Endothelial cell of umbilical vein (primary cell): ENCODE results near the gene SPNS1. TPM values are rescaled to one million over a fixed set of nuclear protein-coding genes. Genes with fewer than 3 reads are reported as not detected.

Source experiments
- BruUV-seq: library from RNA; stranded (reverse); fragments of 400-500 nt; replicated peaks from 2 replicates; lab custom pipeline; 2021; lab: Mats Ljungman, UMichigan
- CTCF ChIA-PET: fragments of 300-600, 350-600 bp; sonication (Branson Sonifier 250); formaldehyde crosslinking; loops from one replicate; lab custom pipeline; 2021; ENCODE audit warnings: antibody characterized with exemption, inconsistent platforms; lab: Charles Lee
- POLR2A ChIA-PET: fragments of 300-600, 350-600 bp; sonication (Branson Sonifier 250); formaldehyde crosslinking; loops from one replicate; lab custom pipeline; 2021; ENCODE audit warnings: antibody characterized with exemption, inconsistent platforms; lab: Charles Lee
- DNase-seq: peaks from one replicate; pipeline ENCODE4 v3.0.0-alpha.2; 2011; ENCODE audit warnings: low read depth, low spot score
- FAIRE-seq: peaks from 2 replicates; lab custom pipeline; 2011; peaks lifted over from hg19 to GRCh38; lab: Jason Lieb, UNC
- H2AFZ ChIP-seq: 2 replicates; pipeline ENCODE4 v1.6.0; 2012; ENCODE audit warnings: low read depth, low read length, control low read depth, inconsistent platforms
- H3K27ac ChIP-seq: 2 replicates; pipeline ENCODE4 v1.5.1; 2011; ENCODE audit warnings: low read depth, mild to moderate bottlenecking, control low read depth, low read length, moderate library complexity; ENCODE audit not compliant: insufficient read depth
- H3K27me3 ChIP-seq, 2 experiments: 2 replicates each; pipeline versions ENCODE4 v1.6.0 to v1.6.1; 2011; ENCODE audit warnings: low read length in 2 of 2, mixed read lengths in 1 of 2; ENCODE audit not compliant: control insufficient read depth in 2 of 2, insufficient read depth in 2 of 2
- H3K36me3 ChIP-seq, 2 experiments: 2 replicates in 1 of 2; 3 replicates in 1 of 2; pipeline ENCODE4 v1.5.1; 2011; ENCODE audit warnings: low read length in 2 of 2, mild to moderate bottlenecking in 1 of 2, moderate library complexity in 1 of 2; ENCODE audit not compliant: control insufficient read depth in 2 of 2, insufficient read depth in 2 of 2; ENCODE audit errors: extremely low read depth in 1 of 2
- H3K4me1 ChIP-seq: 3 replicates; pipeline ENCODE4 v1.5.1; 2011; ENCODE audit warnings: mild to moderate bottlenecking, low read length; ENCODE audit not compliant: control insufficient read depth, insufficient read depth; ENCODE audit errors: extremely low read depth
- H3K4me2 ChIP-seq: 2 replicates; pipeline ENCODE4 v1.6.1; 2011; ENCODE audit warnings: low read length, control low read depth, mixed read lengths; ENCODE audit not compliant: insufficient read depth
- H3K4me3 ChIP-seq, 3 experiments: fragments of 200-600 bp in 1 of 3; sonication (generic), shearing (Covaris generic) in 1 of 3; replicated peaks in 1 of 3; 2 replicates each; pipeline ENCODE4 v1.5.1; 2011 to 2016; ENCODE audit warnings: control low read depth in 3 of 3, low read length in 3 of 3, mild to moderate bottlenecking in 2 of 3, inconsistent platforms in 1 of 3, low read depth in 1 of 3, moderate library complexity in 1 of 3; ENCODE audit not compliant: insufficient read depth in 1 of 3
- H3K79me2 ChIP-seq: 2 replicates; pipeline ENCODE4 v1.6.0; 2012; ENCODE audit warnings: low read length, inconsistent platforms; ENCODE audit not compliant: control insufficient read depth, insufficient read depth
- H3K9ac ChIP-seq: replicated peaks from 2 replicates; pipeline ENCODE3; 2011; ENCODE audit warnings: low read length, control low read depth; ENCODE audit not compliant: insufficient read depth; ENCODE audit errors: extremely low read depth
- H3K9me1 ChIP-seq: replicated peaks from 3 replicates; pipeline ENCODE4 v1.6.0; 2011; ENCODE audit warnings: mild to moderate bottlenecking, low read length; ENCODE audit not compliant: control insufficient read depth, insufficient read depth; ENCODE audit errors: extremely low read depth
- H3K9me3 ChIP-seq: replicated peaks from 2 replicates; pipeline ENCODE4 v1.5.1; 2012; ENCODE audit warnings: low read length, inconsistent platforms; ENCODE audit not compliant: control insufficient read depth, insufficient read depth
- H4K20me1 ChIP-seq: replicated peaks from 2 replicates; pipeline ENCODE3; 2011; ENCODE audit warnings: mild to moderate bottlenecking, low read length; ENCODE audit not compliant: control insufficient read depth, insufficient read depth; ENCODE audit errors: extremely low read depth
- CTCF ChIP-seq, 2 donors: IDR thresholded peaks; 1 replicate in 1 of 2; 2 replicates in 1 of 2; pipeline ENCODE4 v1.5.1; 2011; ENCODE audit warnings: low read length in 2 of 2, mild to moderate bottlenecking in 2 of 2, moderate library complexity in 2 of 2, control low read depth in 1 of 2, inconsistent platforms in 1 of 2, low read depth in 1 of 2; ENCODE audit not compliant: insufficient read depth in 1 of 2; ENCODE audit errors: extremely low read depth in 1 of 2
- EZH2 ChIP-seq: IDR thresholded peaks from 2 replicates; pipeline ENCODE4 v1.6.1; 2012; ENCODE audit warnings: borderline replicate concordance, low read depth, mild to moderate bottlenecking, moderate library complexity, low read length, inconsistent platforms; ENCODE audit not compliant: severe bottlenecking
- FOS ChIP-seq: IDR thresholded peaks from 2 replicates; pipeline ENCODE4 v1.6.1; 2011; ENCODE audit warnings: mild to moderate bottlenecking, low read length, moderate library complexity, borderline replicate concordance; ENCODE audit not compliant: insufficient read depth
- GATA2 ChIP-seq: IDR thresholded peaks from 2 replicates; pipeline ENCODE4 v1.7.0; 2011; ENCODE audit warnings: low read depth, mild to moderate bottlenecking, moderate library complexity, mixed read lengths, low read length; ENCODE audit not compliant: insufficient read length, insufficient read depth
- JUN ChIP-seq: IDR thresholded peaks from 2 replicates; pipeline ENCODE4 v1.6.1; 2011; ENCODE audit warnings: borderline replicate concordance, low read depth; ENCODE audit not compliant: insufficient read length, insufficient read depth
- MAX ChIP-seq: IDR thresholded peaks from 2 replicates; pipeline ENCODE4 v1.6.1; 2011; ENCODE audit not compliant: insufficient read depth, insufficient read length
- MYC ChIP-seq: IDR thresholded peaks from one replicate; pipeline ENCODE4 v1.6.1; 2011; ENCODE audit warnings: mild to moderate bottlenecking, low read depth, low read length
- POLR2A ChIP-seq: IDR thresholded peaks from 2 replicates; pipeline ENCODE4 v1.6.1; 2012; ENCODE audit warnings: low read depth, mild to moderate bottlenecking, control low read depth, low read length
- POLR2AphosphoS5 ChIP-seq: IDR thresholded peaks from 2 replicates; pipeline ENCODE4 v1.6.1; 2012; ENCODE audit warnings: low read depth, mild to moderate bottlenecking, control low read depth, low read length, moderate library complexity; ENCODE audit not compliant: insufficient read depth
- dilution Hi-C: fragments of 300-500 bp; cut with MboI; formaldehyde crosslinking; loops from one replicate; pipeline ENCODE4 v1.15.0; 2019; ENCODE audit warnings: low sequenced_read_pairs; ENCODE audit not compliant: extremely low pct_ligation_motif_present
- intact Hi-C: fragments of 100-400 bp; cut with micrococcal nuclease; formaldehyde crosslinking; loops from one replicate; pipeline ENCODE4 v1.10.0; 2022
- polyA plus RNA-seq, 4 experiments: library from polyadenylated mRNA; depleted of rRNA in 3 of 4; stranded (reverse) in 3 of 4; unstranded in 1 of 4; fragments of >200 nt; gene quantifications; 2 replicates each; pipeline versions ENCODE4 v1.2.1 to v1.2.3, GENCODE V29; 2011 to 2012; ENCODE audit warnings: missing spikeins in 1 of 4
- total RNA-seq: library from RNA; stranded (reverse); gene quantifications from 2 replicates; pipeline ENCODE4 v1.2.3, GENCODE V29; 2021

SPNS1 gene
- total and polyA plus RNA-seq, 2 donors (not counting 3 experiments of a cell fraction or from before 2014, with no cell fraction given) = 65.2 to 133 TPM

GRCh38 chr16:28974007-28974436 is 556 bp upstream of the SPNS1 start:
- H3K9me3 ChIP-seq = no peaks in the 10 kb centered on the region
- H3K4me3 ChIP-seq = peak overlapping the region; percentile 68 to 100 (median 84)
- DNase-seq = peak; percentile 68
- H3K9me1 ChIP-seq = no peaks in the 10 kb centered on the region
- intact Hi-C loops (loop anchor here (2.0 kb wide), 1 partner anchor 23 kb away; the partner anchor contains the start of gene NFATC2IP), dilution Hi-C loops (no loop called here)
- peaks cover 0 to 6% of the 10 kb centered on the region in 2 experiments for H3K36me3 ChIP-seq
- CTCF ChIA-PET = interaction anchor here (0.5 to 1.3 kb wide), 25 partner anchors 8 to 755 kb away, joined by 3 to 9 read pairs (median 4); partner anchors contain the start of genes ATXN2L, LAT, NFATC2IP and RABEP2
- H3K79me2 ChIP-seq = peaks cover 15% of the 10 kb centered on the region
- TSS peak; percentile 92 for BruUV-seq
- peak overlapping the region; percentile 91 for H3K27ac ChIP-seq
- peak overlapping the region; percentile 80 for H2AFZ ChIP-seq
- POLR2A ChIA-PET = interaction anchor here (1.2 kb wide), 1 partner anchor 9 kb away, joined by 3 read pairs; no protein-coding TSS in a partner anchor
- no peak for FAIRE-seq
- TF ChIP-seq CTCF (IDR thresholded peaks at IDR 0.05; ENCODE audit: extremely low read depth in 1 of 2, insufficient read depth in 1 of 2, low read depth in 1 of 2, low read length in 2 of 2) = peak; percentile 66 to 78
- no peak for TF ChIP-seq EZH2
- H3K9ac ChIP-seq = peak overlapping the region; percentile 99
- no peaks in the 10 kb centered on the region for H4K20me1 ChIP-seq
- H3K4me1 ChIP-seq = peaks cover 7% of the 10 kb centered on the region
- H3K27me3 ChIP-seq = no peaks in the 10 kb centered on the region
- H3K4me2 ChIP-seq = peak overlapping the region; percentile 93

- ChIA-PET CTCF (no interaction called here), POLR2A (no interaction called here)
- H4K20me1 ChIP-seq = no peaks in the 10 kb centered on the region
- intact Hi-C loops (loop anchor here (2.0 kb wide), 1 partner anchor 24 kb away; the partner anchor contains the start of gene NFATC2IP), dilution Hi-C loops (no loop called here)
- peaks cover 0 to 9% of the 10 kb centered on the region in 2 experiments for H3K36me3 ChIP-seq
- H3K9me1 ChIP-seq = no peaks in the 10 kb centered on the region
- no peak for DNase-seq
- H3K4me1 ChIP-seq = peaks cover 7% of the 10 kb centered on the region
- H3K4me3 ChIP-seq = peak overlapping the region; percentile 31 to 100 (median 84)
- no peaks in the 10 kb centered on the region for H3K27me3 ChIP-seq
- H3K27ac ChIP-seq = no peak overlapping the region
- peaks cover 15% of the 10 kb centered on the region for H3K79me2 ChIP-seq
- peak overlapping the region; percentile 99 for H3K9ac ChIP-seq
- peak overlapping the region; percentile 18 for H3K4me2 ChIP-seq
- FAIRE-seq = no peak
- TF ChIP-seq MYC = no peak
- no peak for TF ChIP-seq CTCF (IDR thresholded peaks at IDR 0.05; ENCODE audit: extremely low read depth in 1 of 2, insufficient read depth in 1 of 2, low read depth in 1 of 2, low read length in 2 of 2)
- TF ChIP-seq FOS = no peak
- no peak for TF ChIP-seq EZH2
- TF ChIP-seq JUN = no peak
- TF ChIP-seq POLR2AphosphoS5 = no peak
- no peak for TF ChIP-seq GATA2
- TF ChIP-seq POLR2A = no peak
- TF ChIP-seq MAX = no peak
- peak overlapping the region; percentile 80 for H2AFZ ChIP-seq
- no TSS peak for BruUV-seq
- H3K9me3 ChIP-seq = no peaks in the 10 kb centered on the region
These were observed 601 bp downstream of the SPNS1 start for GRCh38 chr16:28975158-28975599.
